Measurements from ENCODE around the gene FNDC3B. TPM values are rescaled to one million over a fixed set of nuclear protein-coding genes. Genes with fewer than 3 reads are reported as not detected.

The FNDC3B gene
- total and polyA plus RNA-seq, 4 donors, result 23.3 to 74.2 (median 32.9) TPM

DNA sequence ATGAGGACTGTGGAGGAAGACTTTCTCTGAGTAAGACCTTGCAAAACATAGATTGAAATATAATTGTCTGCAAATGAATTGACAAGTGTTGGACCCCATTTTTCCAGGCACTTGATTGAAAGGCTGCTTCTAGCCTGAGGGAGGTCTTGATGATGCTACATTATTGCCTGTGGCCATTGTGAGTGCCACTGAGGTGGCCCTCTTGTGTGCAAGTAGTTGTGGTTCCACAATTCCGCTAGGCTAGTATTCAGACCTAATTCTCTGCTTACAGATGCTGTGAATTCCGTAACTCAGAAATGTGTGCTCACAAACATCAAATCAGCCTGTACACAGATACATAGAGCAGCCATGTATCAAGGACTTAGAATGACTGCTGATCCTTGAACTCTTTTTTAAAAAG, 34.7 kb downstream of the FNDC3B start:
- Histone ChIP-seq H3K4me3 (ENCODE audit: low read depth in 1 of 3, low read length in 3 of 3) (no peak overlapping the region), H3K9ac (ENCODE audit: low read depth in 1 of 2, low read length in 2 of 2) (peak overlapping the region in 1 of 2 donors; percentile 1), H3K27me3 (ENCODE audit: control insufficient read depth in 4 of 4, insufficient read depth in 4 of 4, low read length in 3 of 4) (no peaks in the 10 kb centered on the region), H3K27ac (ENCODE audit: low read depth in 1 of 2, low read length in 2 of 2) (peak overlapping the region; percentile 74 to 77), H3K9me3 (ENCODE audit: control insufficient read depth in 4 of 4, low read length in 3 of 4) (no peaks in the 10 kb centered on the region), H3K36me3 (ENCODE audit: control insufficient read depth in 4 of 4, insufficient read depth in 3 of 4, low read depth in 1 of 4, low read length in 3 of 4) (peaks cover 0 to 6% (median 3%) of the 10 kb centered on the region in 4 donors), H3K4me1 (ENCODE audit: control insufficient read depth in 4 of 4, insufficient read depth in 4 of 4, low read length in 3 of 4) (peaks cover 14 to 70% (median 51%) of the 10 kb centered on the region in 4 donors)
- TF ChIP-seq TAF1 (conservative IDR thresholded peaks at IDR 0.05), result no peak
- TF ChIP-seq JUND (IDR thresholded peaks at IDR 0.05), result no peak
- no peak for TF ChIP-seq MAX (IDR thresholded peaks at IDR 0.05)
- no peak for TF ChIP-seq FOXA2 (IDR thresholded peaks at IDR 0.05)
- no peak for TF ChIP-seq RAD21 (IDR thresholded peaks at IDR 0.05)
- TF ChIP-seq ZBTB33 (IDR thresholded peaks at IDR 0.05), result no peak
- no peak for TF ChIP-seq NR2F2 (IDR thresholded peaks at IDR 0.05)
- no peak for TF ChIP-seq SP1 (IDR thresholded peaks at IDR 0.05)
- no peak for TF ChIP-seq EGR1 (IDR thresholded peaks at IDR 0.05; ENCODE audit: low read depth in 2 of 2)
- TF ChIP-seq HNF4G (IDR thresholded peaks at IDR 0.05), result no peak
- no peak for TF ChIP-seq YY1 (IDR thresholded peaks at IDR 0.05)
- no peak for TF ChIP-seq GABPA (IDR thresholded peaks at IDR 0.05 in 1 of 2, conservative IDR thresholded peaks at IDR 0.05 in 1 of 2)
- TF ChIP-seq, protein P1, sequence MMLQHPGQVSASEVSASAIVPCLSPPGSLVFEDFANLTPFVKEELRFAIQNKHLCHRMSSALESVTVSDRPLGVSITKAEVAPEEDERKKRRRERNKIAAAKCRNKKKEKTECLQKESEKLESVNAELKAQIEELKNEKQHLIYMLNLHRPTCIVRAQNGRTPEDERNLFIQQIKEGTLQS (IDR thresholded peaks at IDR 0.05), result no peak
- DNase-seq (ENCODE audit: low spot score), result no peak
- WGBS, result 85% methylated on average over 2 of the region's 2 CpGs

- Histone ChIP-seq H3K9me3 (ENCODE audit: control insufficient read depth in 4 of 4, low read length in 3 of 4) (no peaks in the 10 kb centered on the region), H3K4me1 (ENCODE audit: control insufficient read depth in 4 of 4, insufficient read depth in 4 of 4, low read length in 3 of 4) (peaks cover 14 to 65% (median 46%) of the 10 kb centered on the region in 4 donors), H3K36me3 (ENCODE audit: control insufficient read depth in 4 of 4, insufficient read depth in 3 of 4, low read depth in 1 of 4, low read length in 3 of 4) (peaks cover 0 to 6% (median 3%) of the 10 kb centered on the region in 4 donors), H3K4me3 (ENCODE audit: low read depth in 1 of 3, low read length in 3 of 3) (no peak overlapping the region), H3K27ac (ENCODE audit: low read depth in 1 of 2, low read length in 2 of 2) (peak overlapping the region; percentile 74 to 77), H3K27me3 (ENCODE audit: control insufficient read depth in 4 of 4, insufficient read depth in 4 of 4, low read length in 3 of 4) (no peaks in the 10 kb centered on the region), H3K9ac (ENCODE audit: low read depth in 1 of 2, low read length in 2 of 2) (no peak overlapping the region)
- 14% methylated on average over 4 of the region's 4 CpGs for WGBS
- peak in 1 of 2 donors; percentile 72 for TF ChIP-seq JUND (IDR thresholded peaks at IDR 0.05)
- TF ChIP-seq, protein P2, sequence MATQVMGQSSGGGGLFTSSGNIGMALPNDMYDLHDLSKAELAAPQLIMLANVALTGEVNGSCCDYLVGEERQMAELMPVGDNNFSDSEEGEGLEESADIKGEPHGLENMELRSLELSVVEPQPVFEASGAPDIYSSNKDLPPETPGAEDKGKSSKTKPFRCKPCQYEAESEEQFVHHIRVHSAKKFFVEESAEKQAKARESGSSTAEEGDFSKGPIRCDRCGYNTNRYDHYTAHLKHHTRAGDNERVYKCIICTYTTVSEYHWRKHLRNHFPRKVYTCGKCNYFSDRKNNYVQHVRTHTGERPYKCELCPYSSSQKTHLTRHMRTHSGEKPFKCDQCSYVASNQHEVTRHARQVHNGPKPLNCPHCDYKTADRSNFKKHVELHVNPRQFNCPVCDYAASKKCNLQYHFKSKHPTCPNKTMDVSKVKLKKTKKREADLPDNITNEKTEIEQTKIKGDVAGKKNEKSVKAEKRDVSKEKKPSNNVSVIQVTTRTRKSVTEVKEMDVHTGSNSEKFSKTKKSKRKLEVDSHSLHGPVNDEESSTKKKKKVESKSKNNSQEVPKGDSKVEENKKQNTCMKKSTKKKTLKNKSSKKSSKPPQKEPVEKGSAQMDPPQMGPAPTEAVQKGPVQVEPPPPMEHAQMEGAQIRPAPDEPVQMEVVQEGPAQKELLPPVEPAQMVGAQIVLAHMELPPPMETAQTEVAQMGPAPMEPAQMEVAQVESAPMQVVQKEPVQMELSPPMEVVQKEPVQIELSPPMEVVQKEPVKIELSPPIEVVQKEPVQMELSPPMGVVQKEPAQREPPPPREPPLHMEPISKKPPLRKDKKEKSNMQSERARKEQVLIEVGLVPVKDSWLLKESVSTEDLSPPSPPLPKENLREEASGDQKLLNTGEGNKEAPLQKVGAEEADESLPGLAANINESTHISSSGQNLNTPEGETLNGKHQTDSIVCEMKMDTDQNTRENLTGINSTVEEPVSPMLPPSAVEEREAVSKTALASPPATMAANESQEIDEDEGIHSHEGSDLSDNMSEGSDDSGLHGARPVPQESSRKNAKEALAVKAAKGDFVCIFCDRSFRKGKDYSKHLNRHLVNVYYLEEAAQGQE (IDR thresholded peaks at IDR 0.05), result peak; percentile 69
- peak; percentile 43 to 49 for TF ChIP-seq RAD21 (IDR thresholded peaks at IDR 0.05)
- no peak for TF ChIP-seq HNF4G (IDR thresholded peaks at IDR 0.05)
- peak; percentile 58 for TF ChIP-seq ZBTB33 (IDR thresholded peaks at IDR 0.05)
- peak; percentile 69 to 85 for TF ChIP-seq RXRA (IDR thresholded peaks at IDR 0.05)
- peak; percentile 31 for TF ChIP-seq FOXA2 (IDR thresholded peaks at IDR 0.05)
- TF ChIP-seq HNF4A (conservative IDR thresholded peaks at IDR 0.05), result peak; percentile 52 to 68
- peak in 1 of 2 donors; percentile 65 for TF ChIP-seq EGR1 (IDR thresholded peaks at IDR 0.05; ENCODE audit: low read depth in 2 of 2)
- TF ChIP-seq YY1 (IDR thresholded peaks at IDR 0.05), result no peak
- peak; percentile 70 for TF ChIP-seq MAX (IDR thresholded peaks at IDR 0.05)
- peak; percentile 48 for TF ChIP-seq SP1 (IDR thresholded peaks at IDR 0.05)
- TF ChIP-seq TAF1 (conservative IDR thresholded peaks at IDR 0.05), result no peak
- no peak for DNase-seq (ENCODE audit: low spot score)
Measured at GRCh38 chr3:172074586-172074985, 35.2 kb downstream of the FNDC3B start.

Measured in liver (tissue), 9 donors.